GM12878 (cell line): Measurements from ENCODE around the gene IRX5. TPM values are rescaled to one million over a fixed set of nuclear protein-coding genes. Genes with fewer than 3 reads are reported as not detected.

Experiments used
- ATAC-seq: fragments of 200-7000 bp; cut with Tn5 transposase; 3 replicates; pipeline ENCODE4 v1.9.1; 2020; ENCODE audit warnings: mild to moderate bottlenecking, moderate library complexity
- BruUV-seq: library from RNA; stranded (reverse); fragments of 400-500 nt; replicated peaks from 2 replicates; lab custom pipeline; 2021; lab: Mats Ljungman, UMichigan
- CTCF ChIA-PET: fragments of 300-600 bp; sonication (Branson Sonifier 250); formaldehyde crosslinking; extraction: SDS; loops from one replicate; lab custom pipeline; 2021; ENCODE audit warnings: inconsistent platforms; lab: Yijun Ruan, JAX
- POLR2A ChIA-PET: fragments of 350-600 bp; formaldehyde crosslinking; extraction: SDS; loops from one replicate; lab custom pipeline; 2021; ENCODE audit warnings: inconsistent platforms; lab: Charles Lee
- RAD21 ChIA-PET: fragments of 300-600 bp; sonication (Branson Sonifier 250); formaldehyde crosslinking; loops from one replicate; lab custom pipeline; 2023; ENCODE audit warnings: antibody characterized with exemption; ENCODE audit not compliant: unreplicated experiment; lab: Charles Lee
- SMC1A ChIA-PET: fragments of 300-600 bp; sonication (Branson Sonifier 250); formaldehyde crosslinking; loops from one replicate; lab custom pipeline; 2023; ENCODE audit not compliant: unreplicated experiment, uncharacterized antibody; lab: Charles Lee
- DNase-seq: peaks from one replicate; pipeline ENCODE4 v3.0.0-alpha.2; 2011; ENCODE audit warnings: low read depth, low spot score
- FAIRE-seq: peaks from 3 replicates; lab custom pipeline; 2011; peaks lifted over from hg19 to GRCh38; lab: Jason Lieb, UNC
- H2AFZ ChIP-seq: 2 replicates; pipeline ENCODE4 v1.6.0; 2011; ENCODE audit warnings: low read depth, low read length, control low read depth; ENCODE audit not compliant: control insufficient read depth
- H3K27ac ChIP-seq: 2 replicates; pipeline ENCODE4 v1.5.1; 2011; ENCODE audit warnings: control low read depth; ENCODE audit not compliant: control insufficient read depth, insufficient read depth
- H3K27me3 ChIP-seq, 2 experiments: replicated peaks in 1 of 2; 2 replicates each; pipeline versions ENCODE4 v1.6.0 to v1.6.1; 2011; ENCODE audit warnings: low read length in 1 of 2; ENCODE audit not compliant: control insufficient read depth in 2 of 2, insufficient read depth in 2 of 2
- H3K36me3 ChIP-seq, 2 experiments: 2 replicates each; pipeline ENCODE4 v1.5.1; 2011; ENCODE audit warnings: low read length in 1 of 2; ENCODE audit not compliant: control insufficient read depth in 2 of 2, insufficient read depth in 2 of 2
- H3K4me1 ChIP-seq: 2 replicates; pipeline ENCODE4 v1.6.1; 2011; ENCODE audit warnings: mild to moderate bottlenecking, low read length, moderate library complexity, mixed read lengths; ENCODE audit not compliant: control insufficient read depth, insufficient read depth
- H3K4me2 ChIP-seq: 2 replicates; pipeline ENCODE4 v1.6.0; 2011; ENCODE audit warnings: control low read depth; ENCODE audit not compliant: control insufficient read depth, insufficient read depth
- H3K4me3 ChIP-seq: fragments of 200-600 bp; sonication (generic); 2 replicates; pipeline ENCODE4 v1.5.1; 2016
- H3K79me2 ChIP-seq: 2 replicates; pipeline ENCODE4 v1.6.0; 2011; ENCODE audit warnings: low read length; ENCODE audit not compliant: control insufficient read depth, insufficient read depth
- H3K9ac ChIP-seq: 2 replicates; pipeline ENCODE4 v1.8.0; 2011; ENCODE audit warnings: low read length, control low read depth, mixed read lengths; ENCODE audit not compliant: control insufficient read depth, insufficient read depth
- H3K9me3 ChIP-seq: replicated peaks from 3 replicates; pipeline ENCODE4 v1.5.1; 2011; ENCODE audit warnings: mild to moderate bottlenecking, low read length; ENCODE audit not compliant: control insufficient read depth, insufficient read depth
- H4K20me1 ChIP-seq: 2 replicates; pipeline ENCODE4 v1.6.0; 2011; ENCODE audit not compliant: control insufficient read depth, insufficient read depth
- CREB1 ChIP-seq: IDR thresholded peaks from 2 replicates; pipeline ENCODE4 v1.6.1; 2012; ENCODE audit warnings: low read depth, mild to moderate bottlenecking, inconsistent platforms
- FOXK2 ChIP-seq: fragments of 450-650 bp; IDR thresholded peaks from 2 replicates; pipeline ENCODE4 v1.6.1; 2017; ENCODE audit warnings: mild to moderate bottlenecking, moderate library complexity
- HCFC1 ChIP-seq: fragments of 150-350 bp; IDR thresholded peaks from 2 replicates; pipeline ENCODE4 v1.6.1; 2014; ENCODE audit warnings: low read length
- IRF3 ChIP-seq: fragments of 450-650 bp; IDR thresholded peaks from 2 replicates; pipeline ENCODE4 v1.6.1; 2014; ENCODE audit warnings: mild to moderate bottlenecking
- MTA2 ChIP-seq: fragments of 450-650 bp; IDR thresholded peaks from 2 replicates; pipeline ENCODE4 v1.6.1; 2016; ENCODE audit warnings: low read depth, mild to moderate bottlenecking, moderate library complexity
- MYB ChIP-seq: fragments of 150-350 bp; IDR thresholded peaks from 2 replicates; pipeline ENCODE4 v1.6.1; 2014; ENCODE audit warnings: mild to moderate bottlenecking, low read depth, low read length, borderline replicate concordance
- NFIC ChIP-seq: IDR thresholded peaks from 2 replicates; pipeline ENCODE4 v1.6.1; 2012; ENCODE audit warnings: low read depth, mild to moderate bottlenecking, inconsistent platforms, low read length, moderate library complexity
- PBX3 ChIP-seq: IDR thresholded peaks from 2 replicates; pipeline ENCODE4 v1.6.1; 2011; ENCODE audit warnings: mild to moderate bottlenecking, low read depth, low read length, moderate library complexity; ENCODE audit not compliant: insufficient replicate concordance
- PML ChIP-seq: IDR thresholded peaks from 2 replicates; pipeline ENCODE4 v1.6.1; 2012; ENCODE audit warnings: low read length, inconsistent platforms
- POLR2A ChIP-seq: IDR thresholded peaks from 2 replicates; pipeline ENCODE4 v1.6.1; 2011; ENCODE audit warnings: low read depth, mild to moderate bottlenecking, low read length
- RFX5 ChIP-seq: IDR thresholded peaks from 2 replicates; pipeline ENCODE4 v1.6.1; 2011; ENCODE audit warnings: low read depth, low read length, improper control_type of control experiment
- RUNX3 ChIP-seq: IDR thresholded peaks from 2 replicates; pipeline ENCODE4 v1.6.1; 2012; ENCODE audit warnings: low read length, inconsistent platforms
- WGBS: methylation state at CpG from one replicate; pipeline ENCODE4 v1.1.6; 2016; ENCODE audit warnings: low lambda C conversion rate; ENCODE audit not compliant: insufficient replicate concordance, insufficient coverage; ENCODE audit errors: missing lambda C conversion rate; 5-methylcytosine and 5-hydroxymethylcytosine counted together
- in situ Hi-C: fragments of 300-500 bp; cut with MboI; formaldehyde crosslinking; loops from 9 replicates; pipeline ENCODE4 v1.14.3; 2018; ENCODE audit warnings: mixed read lengths
- intact Hi-C: fragments of 100-400 bp; cut with micrococcal nuclease; formaldehyde crosslinking; loops from one replicate; pipeline ENCODE4 v1.14.2; 2022; ENCODE audit not compliant: unreplicated experiment
- polyA plus RNA-seq, 11 experiments: library from polyadenylated mRNA; depleted of rRNA in 4 of 11; unstranded in 6 of 11; stranded (reverse) in 5 of 11; fragments of >200 nt; fragmentation: Nextera tagmentation in 4 of 11; fragmentation: Illumina TruSeq in 1 of 11; extraction: Ambion mirVana in 4 of 11; extraction: Trizol in 1 of 11; gene quantifications; 1 replicate in 1 of 11; 2 replicates in 10 of 11; pipeline versions ENCODE4 v1.2.1 to v1.2.3, GENCODE V29; 2011 to 2016; ENCODE audit warnings: inconsistent platforms in 2 of 11, missing spikeins in 2 of 11, low read depth in 1 of 11
- total RNA-seq, 4 experiments: library from RNA; depleted of rRNA in 3 of 4; stranded (reverse); fragments of >200 nt in 3 of 4; fragmentation: Illumina TruSeq in 1 of 4; extraction: Trizol in 1 of 4; gene quantifications; 2 replicates each; pipeline versions ENCODE4 v1.2.1 to v1.2.3, GENCODE V29; 2013 to 2021

IRX5 gene
- total and polyA plus RNA-seq, 10 of the 15 experiments (the other 5 are each of a cell fraction or from before 2014, with no cell fraction given), result 0.08 TPM; not detected in 9

- no peaks in the 10 kb centered on the region for H3K79me2 ChIP-seq
- ATAC-seq (no peak), FAIRE-seq (no peak), DNase-seq (no peak)
- SMC1A ChIA-PET, result interaction anchor here (0.6 kb wide), 1 partner anchor 11 kb away, joined by 3 read pairs; no protein-coding TSS in a partner anchor
- H3K4me1 ChIP-seq, result no peaks in the 10 kb centered on the region
- WGBS, result 41% methylated on average over 5 of the region's 5 CpGs
- H3K9ac ChIP-seq, result no peak overlapping the region
- no TSS peak for BruUV-seq
- no peak overlapping the region for H3K4me3 ChIP-seq
- TF ChIP-seq POLR2A (no peak), HCFC1 (no peak), MYB (no peak), RUNX3 (no peak), NFIC (no peak), RFX5 (no peak), IRF3 (no peak), PBX3 (no peak), PML (no peak), CREB1 (no peak), MTA2 (no peak), FOXK2 (no peak)
- intact Hi-C loops (no loop called here), in situ Hi-C loops (no loop called here)
- POLR2A ChIA-PET, result no interaction called here
- no peaks in the 10 kb centered on the region for H4K20me1 ChIP-seq
- H3K4me2 ChIP-seq, result no peak overlapping the region
- no peaks in the 10 kb centered on the region for H3K27me3 ChIP-seq
- H2AFZ ChIP-seq, result no peak overlapping the region
- CTCF ChIA-PET, result no interaction called here
- H3K27ac ChIP-seq, result no peak overlapping the region
- H3K9me3 ChIP-seq, result no peaks in the 10 kb centered on the region
- H3K36me3 ChIP-seq, result no peaks in the 10 kb centered on the region
- RAD21 ChIA-PET, result no interaction called here
Measured at GRCh38 chr16:54964239-54964638, 33.6 kb downstream of the IRX5 start.
